IMR-90 (cell line): ENCODE results near the gene NRP2. TPM values are rescaled to one million over a fixed set of nuclear protein-coding genes. Genes with fewer than 3 reads are reported as not detected.

Experiments used
- ATAC-seq: fragments of 200-7000 bp; cut with Tn5 transposase; 2 replicates; pipeline ENCODE4 v1.9.1; 2020; ENCODE audit warnings: low read depth, mild to moderate bottlenecking, moderate library complexity
- BruUV-seq: library from RNA; stranded (reverse); fragments of 400-500 nt; replicated peaks from 2 replicates; lab custom pipeline; 2021; lab: Mats Ljungman, UMichigan
- CTCF ChIA-PET: fragments of 300-600 bp; formaldehyde crosslinking; extraction: SDS; loops from one replicate; lab custom pipeline; 2021; ENCODE audit warnings: antibody characterized with exemption; lab: Yijun Ruan, JAX
- POLR2A ChIA-PET: fragments of 300-600 bp; sonication (Branson Sonifier 250); formaldehyde crosslinking; loops from one replicate; lab custom pipeline; 2022; ENCODE audit warnings: antibody characterized with exemption; ENCODE audit not compliant: unreplicated experiment; lab: Charles Lee
- DNase-seq: peaks from one replicate; pipeline ENCODE4 v3.0.0; 2013
- H2AFZ ChIP-seq: replicated peaks from 2 replicates; pipeline ENCODE3; 2013; ENCODE audit warnings: low read length, mild to moderate bottlenecking; ENCODE audit not compliant: poor library complexity
- H2AK5ac ChIP-seq: 2 replicates; pipeline ENCODE4 v1.6.1; 2013; ENCODE audit warnings: low read depth, low read length, inconsistent platforms
- H2AK9ac ChIP-seq: replicated peaks from 2 replicates; pipeline ENCODE3; 2013; ENCODE audit warnings: mild to moderate bottlenecking, low read depth, low read length, moderate library complexity; ENCODE audit not compliant: poor library complexity
- H2BK120ac ChIP-seq: 2 replicates; pipeline ENCODE4 v1.6.1; 2013; ENCODE audit warnings: low read depth, low read length, inconsistent platforms
- H2BK15ac ChIP-seq: 3 replicates; pipeline ENCODE4 v1.6.1; 2013; ENCODE audit warnings: low read depth, low read length, inconsistent platforms
- H2BK20ac ChIP-seq: 2 replicates; pipeline ENCODE4 v1.6.1; 2013; ENCODE audit warnings: low read depth, mild to moderate bottlenecking, inconsistent platforms, low read length, moderate library complexity
- H2BK5ac ChIP-seq: 2 replicates; pipeline ENCODE4 v1.6.1; 2013; ENCODE audit warnings: mild to moderate bottlenecking, low read depth, low read length, inconsistent platforms; ENCODE audit not compliant: poor library complexity, severe bottlenecking
- H3K14ac ChIP-seq: replicated peaks from 2 replicates; pipeline ENCODE4 v1.6.1; 2013; ENCODE audit warnings: low read depth, low read length, inconsistent platforms
- H3K18ac ChIP-seq: 2 replicates; pipeline ENCODE4 v1.6.1; 2013; ENCODE audit warnings: low read depth, low read length, control low read depth
- H3K23ac ChIP-seq: 2 replicates; pipeline ENCODE4 v1.6.1; 2013; ENCODE audit warnings: low read depth, low read length, inconsistent platforms
- H3K27ac ChIP-seq: 2 replicates; pipeline ENCODE4 v1.5.1; 2013; ENCODE audit warnings: mild to moderate bottlenecking, control low read depth, low read length; ENCODE audit not compliant: insufficient read depth
- H3K27me3 ChIP-seq: 2 replicates; pipeline ENCODE4 v1.6.1; 2013; ENCODE audit warnings: low read length; ENCODE audit not compliant: control insufficient read depth, insufficient read depth
- H3K36me3 ChIP-seq: 2 replicates; pipeline ENCODE4 v1.6.1; 2013; ENCODE audit warnings: low read length, mixed read lengths; ENCODE audit not compliant: control insufficient read depth, insufficient read depth
- H3K4ac ChIP-seq: 2 replicates; pipeline ENCODE4 v1.6.1; 2013; ENCODE audit warnings: low read depth, low read length, inconsistent platforms
- H3K4me1 ChIP-seq: 2 replicates; pipeline ENCODE4 v1.6.1; 2013; ENCODE audit warnings: low read length, mixed read lengths; ENCODE audit not compliant: control insufficient read depth, insufficient read depth
- H3K4me2 ChIP-seq: 2 replicates; pipeline ENCODE4 v1.6.1; 2013; ENCODE audit warnings: low read depth, mild to moderate bottlenecking, control low read depth, low read length, moderate library complexity
- H3K4me3 ChIP-seq: 2 replicates; pipeline ENCODE4 v1.5.1; 2013; ENCODE audit warnings: low read depth, mild to moderate bottlenecking, control low read depth, low read length, moderate library complexity; ENCODE audit not compliant: insufficient read depth
- H3K56ac ChIP-seq: 2 replicates; pipeline ENCODE4 v1.6.1; 2013; ENCODE audit warnings: low read length, inconsistent platforms; ENCODE audit not compliant: insufficient read depth; ENCODE audit errors: extremely low read depth
- H3K79me1 ChIP-seq, 2 experiments: 2 replicates each; pipeline ENCODE4 v1.6.1; 2013; ENCODE audit warnings: low read length in 2 of 2, inconsistent platforms in 1 of 2, low read depth in 1 of 2
- H3K9ac ChIP-seq: 2 replicates; pipeline ENCODE4 v1.6.1; 2013; ENCODE audit warnings: low read depth, low read length, control low read depth
- H3K9me1 ChIP-seq: 2 replicates; pipeline ENCODE4 v1.6.1; 2013; ENCODE audit warnings: low read length, inconsistent platforms; ENCODE audit not compliant: insufficient read depth
- H3K9me3 ChIP-seq: 2 replicates; pipeline ENCODE4 v1.6.1; 2013; ENCODE audit warnings: low read length; ENCODE audit not compliant: control insufficient read depth, insufficient read depth
- H4K20me1 ChIP-seq: 2 replicates; pipeline ENCODE4 v1.6.1; 2013; ENCODE audit warnings: low read length, inconsistent platforms; ENCODE audit not compliant: insufficient read depth
- H4K5ac ChIP-seq: 2 replicates; pipeline ENCODE4 v1.6.1; 2013; ENCODE audit warnings: mild to moderate bottlenecking, low read depth, low read length, control low read depth
- H4K8ac ChIP-seq, 2 experiments: 2 replicates each; pipeline ENCODE4 v1.6.1; 2013; ENCODE audit warnings: low read depth in 2 of 2, low read length in 2 of 2, control low read depth in 1 of 2, inconsistent platforms in 1 of 2
- H4K91ac ChIP-seq: 2 replicates; pipeline ENCODE4 v1.6.1; 2013; ENCODE audit warnings: low read depth, low read length, inconsistent platforms; ENCODE audit not compliant: insufficient read depth
- CEBPB ChIP-seq: IDR thresholded peaks from 2 replicates; pipeline ENCODE4 v1.6.1; 2012; ENCODE audit warnings: low read depth, low read length, improper control_type of control experiment
- SMC3 ChIP-seq: fragments of 150-350 bp; IDR thresholded peaks from 2 replicates; pipeline ENCODE4 v1.6.1; 2016; ENCODE audit warnings: low read depth, mild to moderate bottlenecking, antibody characterized with exemption, low read length, moderate library complexity
- WGBS, 2 experiments: methylation state at CpG; one replicate each; pipeline versions ENCODE4 v1.1.5 to v1.1.7; 2013; ENCODE audit warnings: missing lambda C conversion rate in 2 of 2; ENCODE audit not compliant: insufficient read length in 1 of 2; ENCODE audit errors: extremely low coverage in 2 of 2; 5-methylcytosine and 5-hydroxymethylcytosine counted together
- dilution Hi-C: fragments of 300-500 bp; cut with HindIII; formaldehyde crosslinking; loops from one replicate; pipeline ENCODE4 v1.14.3; 2018; ENCODE audit warnings: low sequenced_read_pairs; ENCODE audit not compliant: unreplicated experiment
- in situ Hi-C: fragments of 300-500 bp; cut with MboI; formaldehyde crosslinking; loops from 3 replicates; pipeline ENCODE4 v1.14.3; 2019; ENCODE audit warnings: low sequenced_read_pairs, inconsistent platforms, mixed read lengths
- intact Hi-C: fragments of 100-400 bp; cut with micrococcal nuclease; formaldehyde crosslinking; loops from 2 replicates; pipeline ENCODE4 v1.10.0; 2022
- polyA plus RNA-seq, 3 experiments: library from polyadenylated mRNA; depleted of rRNA; stranded (reverse); fragments of >200 nt; gene quantifications; 2 replicates each; pipeline ENCODE4 v1.2.3, GENCODE V29; 2012; ENCODE audit warnings: low replicate concordance in 1 of 3
- total RNA-seq: library from RNA; depleted of rRNA; stranded (reverse); fragments of >200 nt; gene quantifications from 2 replicates; pipeline ENCODE4 v1.2.3, GENCODE V29; 2012

NRP2 gene
- total and polyA plus RNA-seq, 2 of the 4 experiments (the other 2 are of a cell fraction), result 46.4 to 51.3 TPM

GRCh38 chr2:205682971-205683501, 735 bp downstream of the NRP2 start:
- H3K4ac ChIP-seq, result peak overlapping the region; percentile 85
- peaks cover 11 to 43% of the 10 kb centered on the region in 2 experiments for H3K79me1 ChIP-seq
- H3K4me2 ChIP-seq, result peak overlapping the region; percentile 84
- peak overlapping the region; percentile 95 for H3K9ac ChIP-seq
- peak overlapping the region; percentile 90 for H3K4me3 ChIP-seq
- 0 out of 2 replicates have a peak overlapping the region, but pooled peaks have one; percentile 21 for H2AK5ac ChIP-seq
- H3K56ac ChIP-seq, result peak overlapping the region; percentile 72
- no TSS peak for BruUV-seq
- in situ Hi-C loops, result loop anchor here (10.0 to 25.0 kb wide), 2 partner anchors 242 to 1146 kb away; partner anchors contain the start of gene PARD3B
- intact Hi-C loops, result loop anchor here (1.0 to 10.0 kb wide), 9 partner anchors 129 to 1358 kb away; partner anchors contain the start of gene PARD3B
- CTCF ChIA-PET, result interaction anchor here (2.4 kb wide), 1 partner anchor 37 kb away, joined by 9 read pairs; no protein-coding TSS in a partner anchor
- peak overlapping the region; percentile 69 for H2BK5ac ChIP-seq
- DNase-seq (no peak), ATAC-seq (no peak)
- no peaks in the 10 kb centered on the region for H3K27me3 ChIP-seq
- peak overlapping the region; percentile 21 for H3K18ac ChIP-seq
- H3K14ac ChIP-seq, result peak overlapping the region; percentile 84
- H2BK120ac ChIP-seq, result peak overlapping the region; percentile 64; the same call in 1 of the 2 replicates
- POLR2A ChIA-PET, result interaction anchor here (0.7 kb wide), 1 partner anchor 1357 kb away, joined by 3 read pairs; no protein-coding TSS in a partner anchor
- H3K9me1 ChIP-seq, result 0 out of 2 replicates have a peak, but pooled peaks cover 4% of the 10 kb centered on the region
- dilution Hi-C loops, result no loop called here
- H2AFZ ChIP-seq, result peak overlapping the region; percentile 95
- no peaks in the 10 kb centered on the region; the same call in 1 of the 2 replicates for H4K20me1 ChIP-seq
- H3K36me3 ChIP-seq, result peaks cover 7% of the 10 kb centered on the region; the same call in 1 of the 2 replicates
- no peak overlapping the region for H2BK20ac ChIP-seq
- peak overlapping the region; percentile 91 for H3K23ac ChIP-seq
- peak overlapping the region; percentile 78 for H3K27ac ChIP-seq
- no peaks in the 10 kb centered on the region for H3K9me3 ChIP-seq
- peaks cover 8% of the 10 kb centered on the region for H3K4me1 ChIP-seq
- no peak overlapping the region for H2AK9ac ChIP-seq
- peak overlapping the region; percentile 24 to 39; a peak in 1 of 4 replicates for H4K8ac ChIP-seq
- TF ChIP-seq CEBPB (0 out of 2 replicates have a peak, but pooled peaks have one; percentile 38), SMC3 (no peak)
- H4K91ac ChIP-seq, result peak overlapping the region; percentile 55
- peak overlapping the region; percentile 47; the same call in 1 of the 3 replicates for H2BK15ac ChIP-seq
- H4K5ac ChIP-seq, result peak overlapping the region; percentile 52; the same call in 1 of the 2 replicates
- WGBS, 2 experiments, result no CpG with 5 or more reads among the region's 10 CpGs
